ENCODE data around the gene CDCA3. TPM values are rescaled to one million over a fixed set of nuclear protein-coding genes. Genes with fewer than 3 reads are reported as not detected.

The CDCA3 gene
- total and polyA plus RNA-seq, 2 of the 13 experiments (the other 11 are each of a cell fraction or from before 2014, with no cell fraction given), result 32.7 to 56.5 TPM

DNA sequence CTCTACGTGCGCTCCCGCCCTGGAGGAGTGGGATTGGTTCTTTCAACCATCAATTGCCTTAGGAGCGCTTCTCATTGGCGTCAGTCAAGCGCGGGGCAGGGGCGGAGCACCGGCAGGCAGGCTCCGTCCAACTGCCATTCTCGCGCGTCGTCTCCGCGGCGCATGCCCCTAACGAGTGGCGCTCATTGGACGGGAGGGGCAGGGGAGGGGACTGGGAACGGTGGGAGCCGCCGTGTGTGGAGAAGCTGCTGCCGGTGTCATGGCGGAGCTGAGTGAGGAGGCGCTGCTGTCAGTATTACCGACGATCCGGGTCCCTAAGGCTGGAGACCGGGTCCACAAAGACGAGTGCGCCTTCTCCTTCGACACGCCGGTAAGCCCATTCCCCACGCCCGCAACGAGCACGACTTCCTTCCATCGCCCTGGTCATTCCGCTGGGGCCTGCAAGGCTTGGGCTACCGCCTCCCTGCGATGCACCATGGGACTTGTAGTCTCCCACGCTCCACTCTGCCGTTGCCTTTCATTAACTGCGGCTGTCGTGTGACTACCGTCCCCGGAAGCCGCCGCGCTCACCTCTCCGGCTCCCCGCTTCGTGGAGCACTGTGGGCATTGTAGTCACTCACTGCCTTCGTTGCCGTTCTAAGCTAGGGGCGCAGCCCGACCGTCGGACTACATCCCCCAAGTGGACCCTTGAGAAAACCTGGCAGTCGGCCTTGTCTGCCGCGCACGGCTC lies 1.0 kb upstream of the CDCA3 start, which contains the start of gene USP5 (continued):
- TF ChIP-seq, protein P1, sequence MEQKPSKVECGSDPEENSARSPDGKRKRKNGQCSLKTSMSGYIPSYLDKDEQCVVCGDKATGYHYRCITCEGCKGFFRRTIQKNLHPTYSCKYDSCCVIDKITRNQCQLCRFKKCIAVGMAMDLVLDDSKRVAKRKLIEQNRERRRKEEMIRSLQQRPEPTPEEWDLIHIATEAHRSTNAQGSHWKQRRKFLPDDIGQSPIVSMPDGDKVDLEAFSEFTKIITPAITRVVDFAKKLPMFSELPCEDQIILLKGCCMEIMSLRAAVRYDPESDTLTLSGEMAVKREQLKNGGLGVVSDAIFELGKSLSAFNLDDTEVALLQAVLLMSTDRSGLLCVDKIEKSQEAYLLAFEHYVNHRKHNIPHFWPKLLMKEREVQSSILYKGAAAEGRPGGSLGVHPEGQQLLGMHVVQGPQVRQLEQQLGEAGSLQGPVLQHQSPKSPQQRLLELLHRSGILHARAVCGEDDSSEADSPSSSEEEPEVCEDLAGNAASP (CRISPR knock-in tag; IDR thresholded peaks at IDR 0.05; ENCODE audit: borderline replicate concordance), result no peak; the same call in 1 of the 2 replicates
- TF ChIP-seq ZBTB21 (CRISPR knock-in tag; IDR thresholded peaks at IDR 0.05), result 0 out of 2 replicates have a peak, but pooled peaks have one; percentile 34
- TF ChIP-seq, protein P2, sequence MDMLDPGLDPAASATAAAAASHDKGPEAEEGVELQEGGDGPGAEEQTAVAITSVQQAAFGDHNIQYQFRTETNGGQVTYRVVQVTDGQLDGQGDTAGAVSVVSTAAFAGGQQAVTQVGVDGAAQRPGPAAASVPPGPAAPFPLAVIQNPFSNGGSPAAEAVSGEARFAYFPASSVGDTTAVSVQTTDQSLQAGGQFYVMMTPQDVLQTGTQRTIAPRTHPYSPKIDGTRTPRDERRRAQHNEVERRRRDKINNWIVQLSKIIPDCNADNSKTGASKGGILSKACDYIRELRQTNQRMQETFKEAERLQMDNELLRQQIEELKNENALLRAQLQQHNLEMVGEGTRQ (IDR thresholded peaks at IDR 0.05; ENCODE audit: low read depth, low read length), result no peak; the same call in 1 of the 2 replicates
- TF ChIP-seq, protein P2 (CRISPR knock-in tag; IDR thresholded peaks at IDR 0.05; ENCODE audit: borderline replicate concordance), result peak; percentile 73
- TF ChIP-seq SIN3A (IDR thresholded peaks at IDR 0.05; ENCODE audit: borderline replicate concordance, low read depth, low read length), result peak; percentile 36; the same call in 1 of the 2 replicates
- TF ChIP-seq MTF1 (CRISPR knock-in tag; IDR thresholded peaks at IDR 0.05), result no peak
- TF ChIP-seq RAD51 (IDR thresholded peaks at IDR 0.05; ENCODE audit: borderline replicate concordance), result no peak
- no peak for TF ChIP-seq SMAD3 (CRISPR knock-in tag; IDR thresholded peaks at IDR 0.05)
- TF ChIP-seq FOXK1 (CRISPR knock-in tag; IDR thresholded peaks at IDR 0.05; ENCODE audit: borderline replicate concordance, low read depth), result peak; percentile 85
- TF ChIP-seq ZNF367 (CRISPR knock-in tag; IDR thresholded peaks at IDR 0.05; ENCODE audit: borderline replicate concordance), result no peak
- no peak; the same call in 1 of the 2 replicates for TF ChIP-seq ZNF160 (CRISPR knock-in tag; IDR thresholded peaks at IDR 0.05)
- TF ChIP-seq ETV5 (CRISPR knock-in tag; IDR thresholded peaks at IDR 0.05; ENCODE audit: borderline replicate concordance), result peak; percentile 33; the same call in 1 of the 2 replicates
- TF ChIP-seq ZNF703 (CRISPR knock-in tag; IDR thresholded peaks at IDR 0.05; ENCODE audit: borderline replicate concordance), result no peak
- TF ChIP-seq, protein P3, sequence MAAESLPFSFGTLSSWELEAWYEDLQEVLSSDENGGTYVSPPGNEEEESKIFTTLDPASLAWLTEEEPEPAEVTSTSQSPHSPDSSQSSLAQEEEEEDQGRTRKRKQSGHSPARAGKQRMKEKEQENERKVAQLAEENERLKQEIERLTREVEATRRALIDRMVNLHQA (CRISPR knock-in tag; IDR thresholded peaks at IDR 0.05), result no peak
- TF ChIP-seq SUZ12 (IDR thresholded peaks at IDR 0.05; ENCODE audit: low read depth, low read length), result peak; percentile 99
- TF ChIP-seq ZNF652 (CRISPR knock-in tag; IDR thresholded peaks at IDR 0.05; ENCODE audit: borderline replicate concordance, low read depth), result no peak
- no peak for TF ChIP-seq PRMT3 (CRISPR knock-in tag; IDR thresholded peaks at IDR 0.05; ENCODE audit: borderline replicate concordance, low read depth)
- TF ChIP-seq, protein P4, sequence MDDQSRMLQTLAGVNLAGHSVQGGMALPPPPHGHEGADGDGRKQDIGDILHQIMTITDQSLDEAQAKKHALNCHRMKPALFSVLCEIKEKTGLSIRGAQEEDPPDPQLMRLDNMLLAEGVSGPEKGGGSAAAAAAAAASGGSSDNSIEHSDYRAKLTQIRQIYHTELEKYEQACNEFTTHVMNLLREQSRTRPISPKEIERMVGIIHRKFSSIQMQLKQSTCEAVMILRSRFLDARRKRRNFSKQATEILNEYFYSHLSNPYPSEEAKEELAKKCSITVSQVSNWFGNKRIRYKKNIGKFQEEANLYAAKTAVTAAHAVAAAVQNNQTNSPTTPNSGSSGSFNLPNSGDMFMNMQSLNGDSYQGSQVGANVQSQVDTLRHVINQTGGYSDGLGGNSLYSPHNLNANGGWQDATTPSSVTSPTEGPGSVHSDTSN (CRISPR knock-in tag; IDR thresholded peaks at IDR 0.05; ENCODE audit: borderline replicate concordance), result no peak
- TF ChIP-seq CREM (IDR thresholded peaks at IDR 0.05), result peak; percentile 100
- TF ChIP-seq CREM (CRISPR knock-in tag; IDR thresholded peaks at IDR 0.05), result no peak
- TF ChIP-seq HDAC1 (CRISPR knock-in tag; IDR thresholded peaks at IDR 0.05), result peak; percentile 72
- TF ChIP-seq GLI4 (CRISPR knock-in tag; IDR thresholded peaks at IDR 0.05; ENCODE audit: borderline replicate concordance), result no peak
- no peak for TF ChIP-seq RCOR2 (CRISPR knock-in tag; IDR thresholded peaks at IDR 0.05)
- TF ChIP-seq, protein P5, sequence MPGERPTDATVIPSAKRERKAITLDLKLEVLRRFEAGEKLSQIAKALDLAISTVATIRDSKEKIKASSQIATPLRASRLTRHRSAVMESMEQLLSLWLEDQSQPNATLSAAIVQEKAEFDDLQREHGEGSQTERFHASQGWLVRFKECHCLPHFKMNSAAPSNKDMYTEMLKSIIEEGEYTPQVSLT (CRISPR knock-in tag; IDR thresholded peaks at IDR 0.05; ENCODE audit: borderline replicate concordance, low read depth), result no peak; the same call in 1 of the 2 replicates
- TF ChIP-seq ZNF124 (CRISPR knock-in tag; IDR thresholded peaks at IDR 0.05), result no peak; the same call in 1 of the 2 replicates
- TF ChIP-seq TARDBP (CRISPR knock-in tag; IDR thresholded peaks at IDR 0.05), result peak; percentile 77

All from HepG2 (cell line).